Measurements from ENCODE around the gene ADGRG3. TPM values are rescaled to one million over a fixed set of nuclear protein-coding genes. Genes with fewer than 3 reads are reported as not detected.

ADGRG3 gene
- total and polyA plus RNA-seq, 9 of the 15 experiments (the other 6 are each of a cell fraction or from before 2014, with no cell fraction given) = 0.09 to 0.52 (median 0.14) TPM; not detected in 3

GRCh38 chr16:57723170-57723569 lies 55.1 kb downstream of the ADGRG3 start (continued):
- TF ChIP-seq, protein P1, sequence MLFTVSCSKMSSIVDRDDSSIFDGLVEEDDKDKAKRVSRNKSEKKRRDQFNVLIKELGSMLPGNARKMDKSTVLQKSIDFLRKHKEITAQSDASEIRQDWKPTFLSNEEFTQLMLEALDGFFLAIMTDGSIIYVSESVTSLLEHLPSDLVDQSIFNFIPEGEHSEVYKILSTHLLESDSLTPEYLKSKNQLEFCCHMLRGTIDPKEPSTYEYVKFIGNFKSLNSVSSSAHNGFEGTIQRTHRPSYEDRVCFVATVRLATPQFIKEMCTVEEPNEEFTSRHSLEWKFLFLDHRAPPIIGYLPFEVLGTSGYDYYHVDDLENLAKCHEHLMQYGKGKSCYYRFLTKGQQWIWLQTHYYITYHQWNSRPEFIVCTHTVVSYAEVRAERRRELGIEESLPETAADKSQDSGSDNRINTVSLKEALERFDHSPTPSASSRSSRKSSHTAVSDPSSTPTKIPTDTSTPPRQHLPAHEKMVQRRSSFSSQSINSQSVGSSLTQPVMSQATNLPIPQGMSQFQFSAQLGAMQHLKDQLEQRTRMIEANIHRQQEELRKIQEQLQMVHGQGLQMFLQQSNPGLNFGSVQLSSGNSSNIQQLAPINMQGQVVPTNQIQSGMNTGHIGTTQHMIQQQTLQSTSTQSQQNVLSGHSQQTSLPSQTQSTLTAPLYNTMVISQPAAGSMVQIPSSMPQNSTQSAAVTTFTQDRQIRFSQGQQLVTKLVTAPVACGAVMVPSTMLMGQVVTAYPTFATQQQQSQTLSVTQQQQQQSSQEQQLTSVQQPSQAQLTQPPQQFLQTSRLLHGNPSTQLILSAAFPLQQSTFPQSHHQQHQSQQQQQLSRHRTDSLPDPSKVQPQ (CRISPR knock-in tag; IDR thresholded peaks at IDR 0.05; ENCODE audit: borderline replicate concordance) = no peak
- TF ChIP-seq PTRF (tag; IDR thresholded peaks at IDR 0.05) (no peak), RAD21 (CRISPR knock-in tag; conservative IDR thresholded peaks at IDR 0.05 in 1 of 2, IDR thresholded peaks at IDR 0.05 in 1 of 2) (peak; percentile 34 to 73; a peak in 2 of 4 replicates), TCFL5 (CRISPR knock-in tag; conservative IDR thresholded peaks at IDR 0.05) (no peak), SETDB1 (IDR thresholded peaks at IDR 0.05; ENCODE audit: low read length) (no peak), SLC30A9 (CRISPR knock-in tag; IDR thresholded peaks at IDR 0.05) (no peak), ZFP36 (IDR thresholded peaks at IDR 0.05; ENCODE audit: low read depth, low read length, partially characterized antibody) (peak; percentile 25), IFI16 (CRISPR knock-in tag; IDR thresholded peaks at IDR 0.05) (no peak), CBX1 (IDR thresholded peaks at IDR 0.05; ENCODE audit: low read depth) (0 out of 2 replicates have a peak, but pooled peaks have one; percentile 45)
- TF ChIP-seq, protein P2, sequence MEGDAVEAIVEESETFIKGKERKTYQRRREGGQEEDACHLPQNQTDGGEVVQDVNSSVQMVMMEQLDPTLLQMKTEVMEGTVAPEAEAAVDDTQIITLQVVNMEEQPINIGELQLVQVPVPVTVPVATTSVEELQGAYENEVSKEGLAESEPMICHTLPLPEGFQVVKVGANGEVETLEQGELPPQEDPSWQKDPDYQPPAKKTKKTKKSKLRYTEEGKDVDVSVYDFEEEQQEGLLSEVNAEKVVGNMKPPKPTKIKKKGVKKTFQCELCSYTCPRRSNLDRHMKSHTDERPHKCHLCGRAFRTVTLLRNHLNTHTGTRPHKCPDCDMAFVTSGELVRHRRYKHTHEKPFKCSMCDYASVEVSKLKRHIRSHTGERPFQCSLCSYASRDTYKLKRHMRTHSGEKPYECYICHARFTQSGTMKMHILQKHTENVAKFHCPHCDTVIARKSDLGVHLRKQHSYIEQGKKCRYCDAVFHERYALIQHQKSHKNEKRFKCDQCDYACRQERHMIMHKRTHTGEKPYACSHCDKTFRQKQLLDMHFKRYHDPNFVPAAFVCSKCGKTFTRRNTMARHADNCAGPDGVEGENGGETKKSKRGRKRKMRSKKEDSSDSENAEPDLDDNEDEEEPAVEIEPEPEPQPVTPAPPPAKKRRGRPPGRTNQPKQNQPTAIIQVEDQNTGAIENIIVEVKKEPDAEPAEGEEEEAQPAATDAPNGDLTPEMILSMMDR (IDR thresholded peaks at IDR 0.05 in 2 of 3, conservative IDR thresholded peaks at IDR 0.05 in 1 of 3; ENCODE audit: insufficient read depth in 2 of 3, low read depth in 1 of 3, low read length in 3 of 3) = peak; percentile 66 to 73 (median 67)
